ENCODE data around the gene MPRIP.
"Not testable (repeated sequence)": the region's sequence is repeated elsewhere in the genome, so short reads cannot be mapped to it uniquely, and the experiment has no call there.

Gene MPRIP

GRCh38 chr17:17042384-17042736, at the start of gene MPRIP:
Gene MPRIP, plus strand, starts transcription at chr17:17042457. Its CDS starts 392 bp downstream, at chr17:17042849.
- no peak for DNase-seq (ENCODE audit: low read depth in 2 of 2)

- DNase-seq (ENCODE audit: low read depth in 2 of 2), result no peak
Observed at GRCh38 chr17:16994631-16995030, 47.6 kb upstream of the MPRIP start.

- no peak for DNase-seq (ENCODE audit: low read depth in 2 of 2)
Observed at GRCh38 chr17:16995930-16996329, 46.3 kb upstream of the MPRIP start.

- not testable (repeated sequence) for DNase-seq (ENCODE audit: low read depth in 2 of 2)
Observed at GRCh38 chr17:16996726-16997125, 45.5 kb upstream of the MPRIP start.

- DNase-seq (ENCODE audit: low read depth in 2 of 2), result no peak
Observed at GRCh38 chr17:16997514-16998429, 44.5 kb upstream of the MPRIP start.

GRCh38 chr17:16999931-17000625, 42.2 kb upstream of the MPRIP start:
- DNase-seq (ENCODE audit: low read depth in 2 of 2), result no peak

- DNase-seq (ENCODE audit: low read depth in 2 of 2), result no peak
Observed at GRCh38 chr17:17001076-17001777, 41.0 kb upstream of the MPRIP start.

- peak; percentile 66 to 69 for DNase-seq (ENCODE audit: low read depth in 2 of 2)
Observed at GRCh38 chr17:17001874-17002520, 40.3 kb upstream of the MPRIP start.

GRCh38 chr17:17002731-17003715, 39.2 kb upstream of the MPRIP start:
- DNase-seq (ENCODE audit: low read depth in 2 of 2), result not testable (repeated sequence)

GRCh38 chr17:17004251-17004996, 37.8 kb upstream of the MPRIP start:
- DNase-seq (ENCODE audit: low read depth in 2 of 2), result no peak

- DNase-seq (ENCODE audit: low read depth in 2 of 2), result not testable (repeated sequence)
Observed at GRCh38 chr17:17004997-17005614, 37.2 kb upstream of the MPRIP start.

- DNase-seq (ENCODE audit: low read depth in 2 of 2), result not testable (repeated sequence)
Observed at GRCh38 chr17:17007891-17008290, 34.4 kb upstream of the MPRIP start.

GRCh38 chr17:17008621-17009397, 33.4 kb upstream of the MPRIP start:
- not testable (repeated sequence) for DNase-seq (ENCODE audit: low read depth in 2 of 2)

- DNase-seq (ENCODE audit: low read depth in 2 of 2), result not testable (repeated sequence)
Observed at GRCh38 chr17:17009972-17010371, 32.3 kb upstream of the MPRIP start.

- not testable (repeated sequence) for DNase-seq (ENCODE audit: low read depth in 2 of 2)
Observed at GRCh38 chr17:17010545-17011034, 31.7 kb upstream of the MPRIP start.

- not testable (repeated sequence) for DNase-seq (ENCODE audit: low read depth in 2 of 2)
Observed at GRCh38 chr17:17011043-17011907, 31.0 kb upstream of the MPRIP start.

Measured in stimulated activated CD4-positive, alpha-beta T cell treated with anti-CD3 and anti-CD28 coated beads, Interleukin-12 subunit alpha, Interleukin-12 subunit beta, amount 100 ng/mL, for 24 hours (primary cell).